H1 (cell line): Measurements from ENCODE around the gene NRTN. TPM values are rescaled to one million over a fixed set of nuclear protein-coding genes. Genes with fewer than 3 reads are reported as not detected.

ENCODE experiments used
- CTCF ChIA-PET: fragments of 300-600 bp; sonication (Branson Sonifier 250); formaldehyde crosslinking; loops from one replicate; lab custom pipeline; 2021; ENCODE audit not compliant: partially characterized antibody; lab: Charles Lee
- POLR2A ChIA-PET: fragments of 300-600 bp; sonication (Branson Sonifier 250); formaldehyde crosslinking; loops from one replicate; lab custom pipeline; 2021; ENCODE audit warnings: inconsistent platforms; ENCODE audit not compliant: partially characterized antibody; lab: Charles Lee
- DNase-seq, 2 experiments: peaks; one replicate each; pipeline versions ENCODE4 v3.0.0 to v3.0.0-alpha.2; 2010 to 2022; ENCODE audit warnings: low spot score in 2 of 2, low read depth in 1 of 2, mixed read lengths in 1 of 2
- FAIRE-seq: peaks from 2 replicates; lab custom pipeline; 2011; peaks lifted over from hg19 to GRCh38; lab: Jason Lieb, UNC
- H2AFZ ChIP-seq: 2 replicates; pipeline ENCODE4 v1.8.1; 2012; ENCODE audit warnings: low read length, inconsistent platforms
- H2AK5ac ChIP-seq: 2 replicates; pipeline ENCODE4 v1.6.1; 2013; ENCODE audit warnings: low read depth, low read length
- H2BK120ac ChIP-seq: replicated peaks from 2 replicates; pipeline ENCODE3; 2013; ENCODE audit warnings: low read depth, low read length, inconsistent platforms
- H2BK12ac ChIP-seq: 2 replicates; pipeline ENCODE4 v1.6.1; 2013; ENCODE audit warnings: low read depth, low read length
- H2BK15ac ChIP-seq: 2 replicates; pipeline ENCODE4 v1.6.1; 2013; ENCODE audit warnings: low read length
- H2BK20ac ChIP-seq: 2 replicates; pipeline ENCODE4 v1.6.1; 2013; ENCODE audit warnings: low read length
- H2BK5ac ChIP-seq: 2 replicates; pipeline ENCODE4 v1.6.1; 2013; ENCODE audit warnings: low read depth, low read length
- H3K14ac ChIP-seq: 2 replicates; pipeline ENCODE4 v1.6.1; 2013; ENCODE audit warnings: inconsistent platforms; ENCODE audit not compliant: insufficient read length
- H3K18ac ChIP-seq: 2 replicates; pipeline ENCODE4 v1.6.1; 2013; ENCODE audit warnings: low read length; ENCODE audit errors: extremely low read depth
- H3K23ac ChIP-seq: 2 replicates; pipeline ENCODE4 v1.6.1; 2013; ENCODE audit warnings: inconsistent platforms; ENCODE audit not compliant: insufficient read length
- H3K23me2 ChIP-seq: 2 replicates; pipeline ENCODE4 v1.6.1; 2013; ENCODE audit warnings: low read depth, low read length
- H3K27ac ChIP-seq: 2 replicates; pipeline ENCODE4 v1.6.1; 2011; ENCODE audit warnings: low read depth, low read length, inconsistent platforms
- H3K27me3 ChIP-seq, 4 experiments: replicated peaks in 1 of 4; 1 replicate in 1 of 4; 2 replicates in 3 of 4; pipeline versions ENCODE4 v1.6.1 to v1.8.1; 2011 to 2013; ENCODE audit warnings: low read length in 3 of 4, mild to moderate bottlenecking in 3 of 4, inconsistent platforms in 2 of 4, mixed read lengths in 2 of 4, moderate library complexity in 1 of 4; ENCODE audit not compliant: control insufficient read depth in 3 of 4, insufficient read depth in 3 of 4; ENCODE audit errors: extremely low read depth in 1 of 4
- H3K36me3 ChIP-seq, 4 experiments: 2 replicates each; pipeline versions ENCODE4 v1.6.1 to v1.8.1; 2011 to 2013; ENCODE audit warnings: mild to moderate bottlenecking in 4 of 4, low read length in 3 of 4, moderate library complexity in 2 of 4, control low read depth in 1 of 4, inconsistent platforms in 1 of 4; ENCODE audit not compliant: insufficient read depth in 4 of 4, control insufficient read depth in 2 of 4
- H3K4ac ChIP-seq: replicated peaks from 2 replicates; pipeline ENCODE3; 2013; ENCODE audit warnings: low read length, low read depth, mixed read lengths, inconsistent platforms; ENCODE audit not compliant: insufficient read length
- H3K4me1 ChIP-seq, 4 experiments: replicated peaks in 1 of 4; 1 replicate in 1 of 4; 2 replicates in 3 of 4; pipeline versions ENCODE4 v1.6.1 to v1.8.1; 2011 to 2013; ENCODE audit warnings: low read length in 3 of 4, inconsistent platforms in 2 of 4, mixed read lengths in 1 of 4; ENCODE audit not compliant: insufficient read depth in 4 of 4, control insufficient read depth in 3 of 4
- H3K4me2 ChIP-seq, 2 experiments: 2 replicates each; pipeline versions ENCODE4 v1.6.1 to v1.8.1; 2011 to 2013; ENCODE audit warnings: low read depth in 2 of 2, low read length in 2 of 2, control low read depth in 1 of 2, inconsistent platforms in 1 of 2, mild to moderate bottlenecking in 1 of 2; ENCODE audit not compliant: insufficient read depth in 1 of 2
- H3K4me3 ChIP-seq, 4 experiments: fragments of 200-600, 300-600 bp in 1 of 4; sonication (generic), shearing (Covaris generic), sonication (Bioruptor Twin) in 1 of 4; 2 replicates each; pipeline versions ENCODE4 v1.5.1 to v1.8.1; 2011 to 2016; ENCODE audit warnings: low read length in 4 of 4, low read depth in 3 of 4, control low read depth in 2 of 4, inconsistent platforms in 2 of 4, mild to moderate bottlenecking in 2 of 4, mixed read lengths in 1 of 4, moderate library complexity in 1 of 4; ENCODE audit not compliant: insufficient read depth in 2 of 4; ENCODE audit errors: extremely low read depth in 1 of 4
- H3K56ac ChIP-seq: replicated peaks from 2 replicates; pipeline ENCODE3; 2013; ENCODE audit warnings: low read depth, mild to moderate bottlenecking, mixed read lengths, low read length, inconsistent platforms; ENCODE audit not compliant: insufficient read length
- H3K79me1 ChIP-seq: 2 replicates; pipeline ENCODE4 v1.6.1; 2013; ENCODE audit warnings: low read depth, low read length, control low read depth
- H3K79me2 ChIP-seq, 2 experiments: 2 replicates each; pipeline versions ENCODE4 v1.6.1 to v1.8.1; 2012 to 2013; ENCODE audit warnings: low read length in 2 of 2, mild to moderate bottlenecking in 2 of 2, inconsistent platforms in 1 of 2; ENCODE audit not compliant: insufficient read depth in 2 of 2, control insufficient read depth in 1 of 2
- H3K9ac ChIP-seq, 4 experiments: replicated peaks in 1 of 4; 1 replicate in 1 of 4; 2 replicates in 3 of 4; pipeline versions ENCODE4 v1.6.1 to v1.8.1; 2011 to 2013; ENCODE audit warnings: low read depth in 3 of 4, low read length in 3 of 4, control low read depth in 2 of 4, mild to moderate bottlenecking in 2 of 4, moderate library complexity in 2 of 4, inconsistent platforms in 1 of 4; ENCODE audit errors: extremely low read depth in 1 of 4
- H3K9me3 ChIP-seq, 2 experiments: 2 replicates each; pipeline versions ENCODE4 v1.6.1 to v1.8.1; 2012 to 2013; ENCODE audit warnings: mild to moderate bottlenecking in 2 of 2, moderate library complexity in 2 of 2, control low read depth in 1 of 2, inconsistent platforms in 1 of 2, low read depth in 1 of 2, low read length in 1 of 2, mixed read lengths in 1 of 2; ENCODE audit not compliant: insufficient read depth in 2 of 2
- H4K20me1 ChIP-seq, 2 experiments: replicated peaks in 1 of 2; 2 replicates each; pipeline versions ENCODE3 to v1.8.1; 2011 to 2013; ENCODE audit warnings: inconsistent platforms in 2 of 2, low read length in 2 of 2, mild to moderate bottlenecking in 1 of 2; ENCODE audit not compliant: insufficient read depth in 2 of 2, control insufficient read depth in 1 of 2
- H4K5ac ChIP-seq: 2 replicates; pipeline ENCODE4 v1.6.1; 2013; ENCODE audit warnings: low read length, low read depth, mixed read lengths, inconsistent platforms; ENCODE audit not compliant: insufficient read length
- H4K8ac ChIP-seq: 2 replicates; pipeline ENCODE4 v1.8.0; 2013; ENCODE audit warnings: mild to moderate bottlenecking, moderate library complexity, low read length, inconsistent platforms; ENCODE audit not compliant: insufficient read depth; ENCODE audit errors: extremely low read depth
- H4K91ac ChIP-seq: replicated peaks from 2 replicates; pipeline ENCODE3; 2013; ENCODE audit warnings: low read length, mixed read lengths, inconsistent platforms; ENCODE audit not compliant: insufficient read length
- ASH2L ChIP-seq: fragments of 200-600, 300-600 bp; sonication (generic); IDR thresholded peaks from one replicate; pipeline ENCODE4 v1.7.1; 2017; ENCODE audit warnings: low read length
- BCL11A ChIP-seq, 2 experiments: IDR thresholded peaks; one replicate each; pipeline ENCODE4 v1.6.1; 2011; ENCODE audit warnings: low read depth in 2 of 2, low read length in 2 of 2, mild to moderate bottlenecking in 2 of 2
- BRCA1 ChIP-seq: IDR thresholded peaks from 2 replicates; pipeline ENCODE4 v1.6.1; 2012; ENCODE audit warnings: low read depth, low read length, improper control_type of control experiment
- CHD1 ChIP-seq: IDR thresholded peaks from 2 replicates; pipeline ENCODE4 v1.6.1; 2012; ENCODE audit warnings: low read depth, low read length, improper control_type of control experiment
- CREB1 ChIP-seq: IDR thresholded peaks from 2 replicates; pipeline ENCODE4 v1.6.1; 2012; ENCODE audit warnings: inconsistent platforms
- CTBP2 ChIP-seq: IDR thresholded peaks from 2 replicates; pipeline ENCODE4 v1.7.0; 2011; ENCODE audit warnings: borderline replicate concordance, mild to moderate bottlenecking, moderate library complexity, mixed read lengths, low read length; ENCODE audit not compliant: insufficient read depth, insufficient read length
- EZH2 ChIP-seq: fragments of 200-600 bp; sonication (generic); IDR thresholded peaks from 2 replicates; pipeline ENCODE4 v1.7.1; 2012; ENCODE audit warnings: low read depth, mild to moderate bottlenecking, moderate library complexity, low read length, inconsistent platforms; ENCODE audit not compliant: severe bottlenecking
- HDAC2 ChIP-seq, 2 experiments: fragments of 300-600 bp in 1 of 2; sonication (generic) in 1 of 2; IDR thresholded peaks; 2 replicates each; pipeline ENCODE4 v1.6.1; 2011 to 2012; ENCODE audit warnings: low read depth in 2 of 2, low read length in 2 of 2, mild to moderate bottlenecking in 2 of 2, moderate library complexity in 2 of 2, borderline replicate concordance in 1 of 2, inconsistent platforms in 1 of 2
- SAP30 ChIP-seq: fragments of 300-600 bp; sonication (generic); IDR thresholded peaks from 2 replicates; pipeline ENCODE4 v1.7.1; 2012; ENCODE audit warnings: low read length, moderate library complexity, mild to moderate bottlenecking, inconsistent platforms; ENCODE audit not compliant: insufficient read depth, insufficient replicate concordance
- SIN3A ChIP-seq, 2 experiments: IDR thresholded peaks in 1 of 2; conservative IDR thresholded peaks in 1 of 2; 2 replicates each; pipeline ENCODE4 v1.6.1; 2011 to 2012; ENCODE audit warnings: low read length in 2 of 2, improper control_type of control experiment in 1 of 2, low read depth in 1 of 2, mild to moderate bottlenecking in 1 of 2
- SRF ChIP-seq: IDR thresholded peaks from 2 replicates; pipeline ENCODE4 v1.6.1; 2011; ENCODE audit warnings: mild to moderate bottlenecking, low read depth, low read length, moderate library complexity
- TCF12 ChIP-seq: IDR thresholded peaks from 2 replicates; pipeline ENCODE4 v1.6.1; 2011; ENCODE audit warnings: low read depth, mild to moderate bottlenecking, low read length
- YY1 ChIP-seq: IDR thresholded peaks from 2 replicates; pipeline ENCODE4 v1.6.1; 2011; ENCODE audit warnings: low read depth, mild to moderate bottlenecking, low read length
- ZNF274 ChIP-seq: IDR thresholded peaks from 2 replicates; pipeline ENCODE4 v1.7.0; 2012; ENCODE audit warnings: low read length, borderline replicate concordance; ENCODE audit errors: extremely low read depth
- WGBS, 2 experiments: shearing (Covaris generic) in 1 of 2; methylation state at CpG; one replicate each; pipeline versions ENCODE4 v1.1.6 to v1.1.7; 2013 to 2015; ENCODE audit warnings: low lambda C conversion rate in 2 of 2, mixed read lengths in 2 of 2, inconsistent platforms in 1 of 2, low coverage in 1 of 2, missing lambda C conversion rate in 1 of 2; ENCODE audit not compliant: insufficient replicate concordance in 2 of 2, insufficient coverage in 1 of 2, insufficient read length in 1 of 2; ENCODE audit errors: extremely low coverage in 1 of 2, missing lambda C conversion rate in 1 of 2; 5-methylcytosine and 5-hydroxymethylcytosine counted together
- polyA plus RNA-seq, 7 experiments: library from polyadenylated mRNA; depleted of rRNA in 3 of 7; stranded (reverse) in 5 of 7; unstranded in 2 of 7; fragments of >200 nt in 5 of 7; fragments of 200-250 nt in 2 of 7; gene quantifications; 1 replicate in 5 of 7; 2 replicates in 1 of 7; 4 replicates in 1 of 7; pipeline versions ENCODE4 v1.2.1 to v1.2.3, GENCODE V29; 2011 to 2013; ENCODE audit warnings: missing spikeins in 2 of 7, mixed read lengths in 2 of 7
- total RNA-seq: library from RNA; stranded (reverse); fragmentation: NEBNext Ultra II Directional; extraction: Animal tissue kit (Norgen Biotek cat#: 25700); gene quantifications from 2 replicates; pipeline ENCODE4 v1.2.1, GENCODE V29; 2021

NRTN gene
- total and polyA plus RNA-seq, 2 of the 8 experiments (the other 6 are each of a cell fraction or from before 2014, with no cell fraction given), result 3.9 to 5.3 TPM

GRCh38 chr19:5792224-5792623, 12.6 kb upstream of the NRTN start:
- POLR2A ChIA-PET, result interaction anchor here (1.0 to 4.5 kb wide), 7 partner anchors 8 to 105 kb away, joined by 3 to 32 read pairs (median 4); no protein-coding TSS in a partner anchor
- TF ChIP-seq SRF, result no peak
- no peak for TF ChIP-seq HDAC2 (IDR thresholded peaks at IDR 0.05; ENCODE audit: borderline replicate concordance in 1 of 2, low read depth in 2 of 2, low read length in 2 of 2)
- TF ChIP-seq CTBP2, result no peak
- TF ChIP-seq YY1, result no peak
- TF ChIP-seq SAP30, result no peak
- TF ChIP-seq ZNF274, result no peak
- TF ChIP-seq SIN3A (conservative IDR thresholded peaks at IDR 0.05 in 1 of 2, IDR thresholded peaks at IDR 0.05 in 1 of 2; ENCODE audit: low read depth in 1 of 2, low read length in 2 of 2), result no peak
- TF ChIP-seq EZH2, result no peak
- no peak for TF ChIP-seq CREB1
- no peak for TF ChIP-seq BCL11A (IDR thresholded peaks at IDR 0.05; ENCODE audit: low read depth in 2 of 2, low read length in 2 of 2)
- no peak for TF ChIP-seq TCF12
- TF ChIP-seq BRCA1, result no peak
- no peak for TF ChIP-seq CHD1
- no peak for TF ChIP-seq ASH2L

More at GRCh38 chr19:5792224-5792623, 12.6 kb upstream of the NRTN start:
- Histone ChIP-seq H2BK15ac (no peak overlapping the region), H3K36me3 (peaks cover 15 to 21% (median 18%) of the 10 kb centered on the region in 4 experiments), H3K27ac (no peak overlapping the region), H3K23ac (no peak overlapping the region), H3K9ac (no peak overlapping the region), H3K14ac (no peak overlapping the region), H2BK20ac (no peak overlapping the region), H3K23me2 (peaks cover 3% of the 10 kb centered on the region; the same call in 1 of the 2 replicates), H3K79me1 (peaks cover 5% of the 10 kb centered on the region; the same call in 1 of the 2 replicates), H3K9me3 (no peaks in the 10 kb centered on the region), H3K79me2 (no peaks in the 10 kb centered on the region), H4K5ac (no peak overlapping the region), H3K4me3 (no peak overlapping the region), H3K4me1 (no peaks in the 10 kb centered on the region; a peak in 1 of 7 replicates), H2BK12ac (no peak overlapping the region), H3K18ac (no peak overlapping the region), H3K56ac (no peak overlapping the region), H2AFZ (no peak overlapping the region), H4K20me1 (peaks cover 0 to 4% of the 10 kb centered on the region in 2 experiments), H3K4ac (no peak overlapping the region), H3K27me3 (no peaks in the 10 kb centered on the region), H4K8ac (no peak overlapping the region), H2BK5ac (no peak overlapping the region), H2BK120ac (no peak overlapping the region), H4K91ac (no peak overlapping the region), H2AK5ac (no peak overlapping the region), H3K4me2 (no peak overlapping the region)
- FAIRE-seq, result no peak
- DNase-seq, result no peak
- CTCF ChIA-PET, result interaction anchor here (0.8 to 3.0 kb wide), 5 partner anchors 11 to 77 kb away, joined by 3 to 13 read pairs (median 5); partner anchors contain the start of gene NRTN
- WGBS, 2 experiments, result 93% methylated on average over 12 of the region's 18 CpGs; no CpG with 5 or more reads in 1 of the 2 experiments
